CD4-positive, alpha-beta T cell treated with Interleukin-4 for 1 hour (primary cell): Measurements from ENCODE around the gene PITX3.
"Not testable (repeated sequence)": the region's sequence is repeated elsewhere in the genome, so short reads cannot be mapped to it uniquely, and the experiment has no call there.

Source experiments
- DNase-seq, 2 donors: peaks; one replicate each; pipeline ENCODE4 v3.0.0-alpha.2; 2020 to 2022

Gene PITX3

GRCh38 chr10:102225646-102226541, 15.4 kb downstream of the PITX3 start, which contains the start of gene ELOVL3:
Gene ELOVL3 (plus strand): TSS chr10:102226299. CDS start chr10:102226549, 250 bp downstream.
- DNase-seq: peak; percentile 90 to 93

DNA sequence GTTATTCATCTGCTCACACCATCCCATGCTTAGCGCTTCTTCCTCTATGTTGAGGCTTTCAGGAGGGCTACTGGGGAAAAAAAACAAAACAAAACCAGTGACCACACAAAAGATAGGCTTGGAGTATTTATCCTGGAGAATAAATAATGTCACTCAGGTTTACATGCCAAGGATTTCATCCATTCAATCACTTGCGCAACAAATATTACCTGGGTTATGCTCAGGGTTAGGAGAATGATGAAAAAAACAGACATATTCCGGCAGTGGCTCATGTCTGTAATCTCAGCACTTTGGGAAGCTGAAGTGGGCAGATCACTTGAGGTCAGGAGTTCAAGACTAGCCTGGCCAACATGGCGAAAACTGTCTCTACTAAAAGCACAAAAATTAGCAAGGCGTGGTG, 18.5 kb downstream of the PITX3 start:
- DNase-seq: no peak

- no peak for DNase-seq
These were observed 20.7 kb downstream of the PITX3 start for GRCh38 chr10:102220612-102221011.

- no peak for DNase-seq
These were observed 21.9 kb downstream of the PITX3 start for GRCh38 chr10:102219370-102219769.

DNA sequence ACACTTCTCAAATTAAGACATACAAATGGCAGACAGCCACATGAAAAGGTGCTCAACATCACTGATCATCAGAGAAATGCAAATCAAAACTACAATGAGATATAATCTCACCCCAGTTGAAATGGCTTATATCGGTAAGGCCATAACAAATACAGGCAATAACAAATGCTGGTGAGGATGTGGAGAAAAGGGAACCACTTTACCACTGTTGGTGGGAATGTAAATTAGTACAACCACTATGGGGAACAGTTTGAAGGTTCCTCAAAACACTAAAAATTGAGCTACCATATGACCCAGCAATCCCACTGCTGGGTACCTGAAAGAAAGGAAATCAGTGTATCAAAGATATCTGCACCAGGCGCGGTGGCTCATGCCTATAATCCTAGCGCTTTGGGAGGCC, 27.7 kb downstream of the PITX3 start:
- DNase-seq: not testable (repeated sequence)

DNA sequence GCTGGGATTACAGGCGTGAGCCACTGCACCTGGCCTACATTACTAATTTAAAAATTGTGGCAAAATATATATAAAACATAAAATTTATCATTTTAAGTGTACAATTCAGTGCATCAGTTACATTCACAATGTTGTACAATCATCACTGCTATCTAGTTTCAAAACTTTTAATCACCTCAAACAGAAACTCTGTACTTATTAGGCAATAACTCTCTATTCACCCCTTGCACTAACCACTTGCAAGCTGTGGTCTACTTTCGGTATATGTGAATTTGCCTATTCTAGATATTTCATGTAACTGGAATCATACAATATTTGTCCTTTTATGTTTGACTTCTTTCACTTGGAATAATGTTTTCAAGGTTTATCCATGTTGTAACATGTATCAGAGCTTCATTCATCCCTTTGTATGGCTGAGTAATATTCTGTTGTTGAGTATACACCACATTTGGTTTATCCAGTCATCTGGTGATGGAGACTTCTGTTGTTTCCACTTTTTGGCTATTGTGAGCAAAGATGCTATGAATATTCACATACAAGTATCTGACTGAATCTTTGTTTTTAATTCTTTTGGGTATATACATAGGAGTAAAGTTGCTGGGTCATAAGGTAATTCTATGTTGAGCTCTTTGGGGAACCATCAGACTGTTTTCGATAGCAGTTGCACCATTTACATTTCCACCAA, 29.6 kb downstream of the PITX3 start:
- no peak for DNase-seq

DNA sequence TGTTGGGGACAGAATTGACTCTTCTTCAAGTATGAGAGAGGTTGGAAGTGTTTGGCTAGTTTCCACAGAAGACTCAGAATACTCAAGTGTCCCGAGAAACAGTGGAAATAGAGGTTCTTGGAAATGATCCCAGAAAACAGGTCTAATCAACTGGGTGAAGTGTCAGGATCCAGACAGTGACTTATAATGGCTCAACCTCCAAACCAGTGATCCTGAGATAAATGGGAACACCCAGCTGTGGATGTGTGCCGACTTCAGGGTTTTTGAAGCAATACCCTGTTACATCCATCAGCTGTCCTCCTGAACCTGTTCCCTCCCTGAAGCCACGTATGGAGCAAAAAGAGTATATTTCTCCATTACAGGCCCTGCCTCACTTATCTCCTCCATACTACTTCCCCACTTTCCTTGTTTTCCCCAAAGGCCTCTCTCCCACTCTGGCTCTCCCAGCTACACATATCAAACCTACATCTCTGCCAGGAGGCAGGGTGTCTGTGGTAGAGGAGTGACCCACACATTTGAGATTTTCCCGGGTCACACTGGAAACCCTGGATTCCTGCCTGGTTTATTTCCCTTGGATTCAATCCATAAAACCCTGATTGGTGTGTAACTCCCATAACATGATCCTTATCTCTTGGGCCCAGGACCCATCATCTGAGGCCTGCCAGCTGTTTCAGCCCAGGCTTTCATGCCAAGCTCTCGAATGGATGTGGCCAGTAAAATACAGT, 32.8 kb downstream of the PITX3 start:
- DNase-seq: no peak

GRCh38 chr10:102202386-102202785, 38.9 kb downstream of the PITX3 start:
- DNase-seq: no peak

GRCh38 chr10:102200751-102201640, 40.3 kb downstream of the PITX3 start:
- DNase-seq: no peak

DNA sequence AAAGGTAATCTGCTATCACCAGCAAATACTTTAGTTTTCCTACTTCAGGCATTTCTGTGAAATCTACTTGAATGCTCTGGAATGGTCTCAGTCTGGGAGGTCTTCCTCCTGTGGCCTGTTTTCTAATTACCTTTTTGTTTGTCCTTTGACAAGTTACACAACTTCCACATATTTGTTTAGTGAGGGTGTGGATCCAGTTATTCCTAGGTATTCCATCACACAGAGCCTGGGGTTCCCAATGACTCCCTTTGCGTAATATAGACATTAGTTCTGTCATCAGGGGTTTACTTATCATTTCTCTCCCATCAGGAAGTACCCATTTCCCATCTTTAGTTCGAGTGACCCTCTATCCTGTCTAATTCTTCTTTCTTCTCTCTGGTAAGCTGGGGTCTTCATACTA, 43.3 kb downstream of the PITX3 start:
- no peak for DNase-seq

GRCh38 chr10:102196893-102197292, 44.4 kb downstream of the PITX3 start:
- DNase-seq: no peak

- DNase-seq: no peak
These were observed 45.9 kb downstream of the PITX3 start for GRCh38 chr10:102195296-102195870.

- DNase-seq: no peak
These were observed 49.4 kb downstream of the PITX3 start for GRCh38 chr10:102191956-102192355.

- DNase-seq: peak in 1 of 2 donors; percentile 47
These were observed 52.1 kb downstream of the PITX3 start for GRCh38 chr10:102188941-102189898.

GRCh38 chr10:102188298-102188940, 52.9 kb downstream of the PITX3 start:
- no peak for DNase-seq

DNA sequence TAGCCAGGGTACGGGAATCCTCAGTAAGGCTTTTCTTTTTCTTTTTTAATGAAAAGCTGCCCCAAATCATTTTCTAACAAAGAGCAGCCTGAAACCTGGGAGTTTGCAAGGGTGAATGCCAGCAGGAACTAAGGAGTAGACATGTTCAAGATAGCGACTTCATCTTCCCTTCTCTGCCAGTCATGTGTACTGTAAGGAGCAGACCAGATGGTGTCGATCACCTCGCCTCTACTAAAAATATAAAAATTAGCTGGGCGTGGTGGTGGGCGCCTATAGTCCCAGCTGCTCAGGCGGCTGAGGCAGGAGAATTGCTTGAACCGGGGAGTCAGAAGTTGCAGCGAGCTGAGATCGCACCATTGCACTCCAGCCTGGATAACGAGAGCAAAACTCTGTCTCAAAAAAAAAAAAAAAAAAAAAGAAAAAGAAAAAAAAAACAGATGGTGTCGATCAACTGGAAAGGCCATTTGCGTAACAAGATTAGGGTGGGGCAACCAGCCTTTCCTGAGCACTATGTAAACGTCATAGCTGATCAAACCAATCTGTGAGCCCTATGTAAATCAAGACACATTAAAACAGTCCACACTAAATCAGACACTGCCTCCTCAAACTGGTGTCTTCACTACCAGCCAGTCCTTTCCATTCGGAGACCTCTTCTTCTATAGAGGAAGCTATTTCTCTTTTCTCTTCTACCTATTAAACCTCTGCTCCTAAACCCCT, 55.3 kb downstream of the PITX3 start:
- DNase-seq: no peak

DNA sequence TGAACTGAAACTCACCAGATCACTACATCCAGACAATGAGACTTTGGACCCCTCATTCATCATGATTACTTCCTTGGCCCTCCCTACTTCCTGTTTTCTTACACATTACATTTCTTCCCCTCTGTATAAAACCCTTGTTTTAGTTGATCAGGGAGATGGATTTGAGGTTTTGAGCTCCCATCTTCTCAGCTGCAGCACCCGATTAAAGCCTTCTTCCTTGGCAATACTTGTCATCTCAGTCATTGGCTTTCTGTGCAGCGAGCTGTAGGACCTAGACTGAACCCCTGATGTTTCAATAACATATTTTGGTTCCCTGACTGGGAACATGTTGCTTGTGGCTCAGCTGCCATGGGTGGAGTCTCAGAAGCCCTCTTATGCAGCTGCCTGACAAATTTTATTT, 56.0 kb downstream of the PITX3 start:
- no peak for DNase-seq

DNA sequence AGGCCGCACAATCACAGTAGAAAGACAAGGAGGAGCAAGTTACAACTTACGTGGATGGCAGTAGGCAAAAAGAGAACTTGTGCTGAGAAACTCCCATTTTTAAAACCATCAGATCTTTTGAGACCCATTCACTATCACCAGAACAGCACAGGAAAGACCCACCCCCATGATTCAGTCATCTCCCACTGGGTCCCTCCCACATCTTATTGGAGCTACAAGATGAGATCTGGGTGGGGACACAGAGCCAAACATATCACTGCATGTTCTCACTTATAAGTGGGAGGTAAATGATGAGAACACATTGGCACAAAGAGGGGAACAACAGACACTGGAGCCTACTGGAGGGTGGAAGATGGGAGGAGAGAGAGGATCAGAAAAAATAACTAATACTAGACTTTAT, 56.7 kb downstream of the PITX3 start:
- no peak for DNase-seq
